LNCAP (cell line): ENCODE measurements around the gene KCTD12.

Experiments used
- TF ChIP-seq, protein P1 (sequence below): fragments of 450-650 bp; IDR thresholded peaks from 2 replicates; pipeline ENCODE4 v1.5.1; 2017; ENCODE audit warnings: mild to moderate bottlenecking

KCTD12 gene

DNA sequence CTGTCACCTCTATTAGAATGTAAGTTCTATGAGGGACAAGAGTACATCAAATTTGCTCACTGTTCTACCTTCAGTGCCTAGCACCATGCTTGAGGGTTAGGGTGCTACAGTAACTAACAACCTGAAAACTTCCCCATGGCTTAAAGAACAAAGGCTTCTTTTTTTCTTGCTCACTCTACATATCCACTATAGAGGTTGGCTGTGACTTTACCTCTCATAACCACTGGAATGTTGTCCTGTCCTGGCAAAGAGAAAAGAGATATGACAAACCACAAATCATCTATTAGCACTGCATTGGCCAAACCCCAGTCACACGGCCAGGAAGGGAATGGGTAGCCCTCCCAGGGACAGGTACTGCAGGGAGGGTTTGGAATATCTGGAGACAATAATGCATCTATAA lies 38.9 kb upstream of the KCTD12 start:
- TF ChIP-seq, protein P1, sequence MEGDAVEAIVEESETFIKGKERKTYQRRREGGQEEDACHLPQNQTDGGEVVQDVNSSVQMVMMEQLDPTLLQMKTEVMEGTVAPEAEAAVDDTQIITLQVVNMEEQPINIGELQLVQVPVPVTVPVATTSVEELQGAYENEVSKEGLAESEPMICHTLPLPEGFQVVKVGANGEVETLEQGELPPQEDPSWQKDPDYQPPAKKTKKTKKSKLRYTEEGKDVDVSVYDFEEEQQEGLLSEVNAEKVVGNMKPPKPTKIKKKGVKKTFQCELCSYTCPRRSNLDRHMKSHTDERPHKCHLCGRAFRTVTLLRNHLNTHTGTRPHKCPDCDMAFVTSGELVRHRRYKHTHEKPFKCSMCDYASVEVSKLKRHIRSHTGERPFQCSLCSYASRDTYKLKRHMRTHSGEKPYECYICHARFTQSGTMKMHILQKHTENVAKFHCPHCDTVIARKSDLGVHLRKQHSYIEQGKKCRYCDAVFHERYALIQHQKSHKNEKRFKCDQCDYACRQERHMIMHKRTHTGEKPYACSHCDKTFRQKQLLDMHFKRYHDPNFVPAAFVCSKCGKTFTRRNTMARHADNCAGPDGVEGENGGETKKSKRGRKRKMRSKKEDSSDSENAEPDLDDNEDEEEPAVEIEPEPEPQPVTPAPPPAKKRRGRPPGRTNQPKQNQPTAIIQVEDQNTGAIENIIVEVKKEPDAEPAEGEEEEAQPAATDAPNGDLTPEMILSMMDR, result no peak

- TF ChIP-seq, protein P1, result no peak
These were observed 35.3 kb upstream of the KCTD12 start for GRCh38 chr13:76921516-76921915.

GRCh38 chr13:76917095-76917494 lies 30.9 kb upstream of the KCTD12 start:
- TF ChIP-seq, protein P1, result no peak

DNA sequence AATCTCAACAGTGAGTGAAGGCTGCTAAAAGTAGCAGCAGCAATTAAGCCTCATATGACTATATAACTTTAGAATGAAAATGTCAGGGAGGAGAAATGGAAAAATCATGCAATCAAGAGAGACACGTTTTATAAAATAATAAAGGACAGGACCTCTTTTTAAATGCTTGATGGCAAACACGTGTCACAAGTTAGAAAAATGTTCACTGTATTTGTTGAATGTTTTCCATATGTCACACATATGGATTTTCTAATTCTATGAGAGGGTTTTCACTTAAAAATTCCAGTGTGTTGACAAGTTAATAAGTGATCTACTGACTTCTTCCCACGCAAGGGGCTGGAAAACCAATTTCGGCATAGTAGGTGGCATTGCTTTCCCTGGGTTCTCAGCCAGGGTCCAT lies 27.7 kb upstream of the KCTD12 start:
- TF ChIP-seq, protein P1, result no peak

DNA sequence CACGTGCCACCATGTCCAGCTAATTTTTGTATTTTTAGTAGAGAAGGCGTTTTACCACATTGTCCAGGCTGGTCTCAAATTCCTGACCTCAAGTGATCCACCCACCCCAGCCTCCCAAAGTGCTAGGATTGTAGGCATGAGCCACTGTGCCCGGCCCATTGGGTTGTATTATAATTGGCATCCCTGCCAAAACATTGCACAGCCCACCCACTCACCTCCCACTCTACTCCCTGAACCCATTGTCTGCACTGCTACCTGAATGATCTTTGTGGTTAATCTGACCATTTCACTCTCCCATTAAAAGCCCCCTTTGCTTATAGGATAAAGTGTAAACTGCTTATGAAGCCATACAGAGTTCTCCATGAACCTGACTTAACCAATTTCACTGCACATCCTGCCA lies 26.3 kb upstream of the KCTD12 start:
- TF ChIP-seq, protein P1, result no peak

- TF ChIP-seq, protein P1, result no peak
These were observed 18.3 kb upstream of the KCTD12 start for GRCh38 chr13:76904507-76904906.

DNA sequence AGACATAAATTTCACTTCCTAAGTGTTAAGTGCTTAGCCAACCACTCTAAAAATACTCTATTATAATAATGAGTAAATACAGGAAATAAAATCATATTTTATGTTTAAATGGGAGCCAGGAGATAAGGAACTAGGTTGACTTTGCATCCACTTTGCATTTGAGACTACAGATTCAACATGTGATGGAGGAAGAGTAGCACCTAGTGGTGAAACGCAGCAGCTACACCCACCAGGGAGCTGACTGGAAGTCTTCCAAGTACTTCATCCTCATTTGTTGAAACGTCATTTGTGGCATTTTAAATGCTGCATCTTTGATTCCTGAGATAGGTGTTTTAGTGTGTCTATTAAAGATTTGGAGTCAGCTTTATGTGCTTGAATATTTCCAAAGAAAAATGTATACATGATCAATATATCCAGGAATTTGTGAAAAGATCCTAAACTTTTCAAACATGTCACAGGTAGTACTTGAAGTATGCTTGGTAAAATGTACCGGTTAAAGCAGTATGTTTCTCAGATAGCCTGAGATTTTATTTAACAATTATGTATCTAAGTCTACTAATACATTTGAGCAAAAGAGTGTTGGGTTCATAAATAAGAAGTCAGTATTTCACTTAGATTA lies 17.4 kb upstream of the KCTD12 start:
- TF ChIP-seq, protein P1, result peak; percentile 97
